Subcutaneous adipose tissue (tissue), 4 donors: Measurements from ENCODE around the gene BLNK. TPM values are rescaled to one million over a fixed set of nuclear protein-coding genes. Genes with fewer than 3 reads are reported as not detected.

Source experiments
- total RNA-seq, 4 donors: library from RNA; depleted of rRNA; stranded (reverse); fragments of >200 nt; gene quantifications; one replicate each; pipeline ENCODE4 v1.1.0, GENCODE V29; 2016
- TF ChIP-seq, protein P1 (sequence below): fragments of 450-650 bp; IDR thresholded peaks from one replicate; pipeline ENCODE4 v1.5.1; 2016; ENCODE audit warnings: low read depth, mild to moderate bottlenecking, control low read depth, antibody characterized with exemption, moderate library complexity

Gene BLNK
- total RNA-seq, 4 donors from 2014 or later = 2.1 to 12.6 (median 6.1) TPM

DNA sequence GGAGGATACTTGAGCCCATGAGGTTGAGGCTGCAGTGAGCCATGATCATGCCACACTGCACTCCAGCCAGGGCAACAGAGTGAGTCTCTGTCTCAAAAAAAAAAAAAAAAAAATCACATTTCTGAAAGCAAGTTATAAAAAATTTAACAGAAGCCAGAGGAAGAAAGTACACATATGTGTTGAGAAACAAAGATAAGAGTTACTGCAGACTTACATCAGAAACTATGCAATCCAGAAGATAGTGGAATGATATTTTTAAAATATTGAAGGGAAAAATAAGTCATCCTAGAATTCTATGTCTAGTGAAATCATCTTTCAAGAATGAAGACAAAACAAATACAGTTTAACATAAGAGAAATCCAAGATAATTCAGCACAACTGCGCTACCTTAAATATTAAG, 94.4 kb downstream of the BLNK start:
- TF ChIP-seq, protein P1, sequence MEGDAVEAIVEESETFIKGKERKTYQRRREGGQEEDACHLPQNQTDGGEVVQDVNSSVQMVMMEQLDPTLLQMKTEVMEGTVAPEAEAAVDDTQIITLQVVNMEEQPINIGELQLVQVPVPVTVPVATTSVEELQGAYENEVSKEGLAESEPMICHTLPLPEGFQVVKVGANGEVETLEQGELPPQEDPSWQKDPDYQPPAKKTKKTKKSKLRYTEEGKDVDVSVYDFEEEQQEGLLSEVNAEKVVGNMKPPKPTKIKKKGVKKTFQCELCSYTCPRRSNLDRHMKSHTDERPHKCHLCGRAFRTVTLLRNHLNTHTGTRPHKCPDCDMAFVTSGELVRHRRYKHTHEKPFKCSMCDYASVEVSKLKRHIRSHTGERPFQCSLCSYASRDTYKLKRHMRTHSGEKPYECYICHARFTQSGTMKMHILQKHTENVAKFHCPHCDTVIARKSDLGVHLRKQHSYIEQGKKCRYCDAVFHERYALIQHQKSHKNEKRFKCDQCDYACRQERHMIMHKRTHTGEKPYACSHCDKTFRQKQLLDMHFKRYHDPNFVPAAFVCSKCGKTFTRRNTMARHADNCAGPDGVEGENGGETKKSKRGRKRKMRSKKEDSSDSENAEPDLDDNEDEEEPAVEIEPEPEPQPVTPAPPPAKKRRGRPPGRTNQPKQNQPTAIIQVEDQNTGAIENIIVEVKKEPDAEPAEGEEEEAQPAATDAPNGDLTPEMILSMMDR = no peak

DNA sequence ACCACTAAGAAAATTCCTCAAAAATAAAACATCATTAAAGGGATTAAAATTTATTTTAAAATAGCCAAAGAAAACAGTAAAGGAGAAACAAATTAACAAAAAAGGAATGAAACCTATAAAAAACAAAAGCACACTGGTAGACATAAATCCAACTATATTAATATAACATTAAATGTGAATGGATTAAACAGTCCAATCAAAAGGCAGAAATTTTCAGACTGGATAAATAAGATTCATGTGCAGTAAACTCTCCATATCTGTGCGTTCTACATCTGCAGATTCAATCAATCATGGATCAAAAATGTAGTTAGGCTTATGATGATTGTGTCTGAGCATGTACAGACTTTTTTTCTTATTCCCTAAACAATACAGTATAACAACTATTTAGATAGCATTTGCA, 98.7 kb downstream of the BLNK start:
- TF ChIP-seq, protein P1 = no peak

DNA sequence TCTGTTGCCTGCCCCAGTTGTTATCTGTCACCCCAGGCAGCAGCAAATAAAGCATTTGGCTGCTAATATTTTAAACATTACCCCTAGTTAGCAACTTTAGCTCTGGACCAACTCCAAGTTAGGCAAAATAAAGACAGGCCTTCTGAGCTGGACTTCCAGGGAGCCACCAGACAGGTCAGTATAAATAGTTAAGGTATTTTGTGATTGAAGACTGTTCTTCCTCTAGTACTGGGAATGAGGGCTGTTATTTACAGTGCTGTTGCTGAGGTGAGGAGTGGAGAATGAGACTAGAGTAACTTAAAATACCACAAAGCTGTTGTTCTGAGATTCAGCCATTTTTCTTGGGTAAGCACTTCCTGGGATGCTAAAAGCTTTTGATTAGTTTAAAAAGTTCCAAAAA, 101.1 kb downstream of the BLNK start:
- TF ChIP-seq, protein P1 = no peak

DNA sequence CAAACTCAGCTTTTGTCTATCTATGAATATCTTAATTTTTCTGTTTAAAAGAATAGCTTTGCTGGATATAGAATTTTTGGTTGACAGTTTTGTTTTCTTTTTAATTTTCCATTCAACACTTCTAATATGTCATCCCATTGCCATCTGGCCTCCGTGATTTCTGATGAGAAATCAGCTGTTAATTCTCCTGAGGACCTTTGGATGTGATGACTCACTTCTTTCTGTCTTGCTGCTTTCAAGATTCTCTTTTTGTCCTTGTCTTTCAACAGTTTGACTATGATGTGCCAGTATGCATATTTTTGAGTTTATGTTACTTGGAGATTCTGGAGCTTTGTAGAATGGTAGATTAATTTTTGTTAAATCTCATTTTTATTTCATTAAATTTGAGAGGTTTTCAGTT, 102.8 kb downstream of the BLNK start:
- TF ChIP-seq, protein P1 = no peak

DNA sequence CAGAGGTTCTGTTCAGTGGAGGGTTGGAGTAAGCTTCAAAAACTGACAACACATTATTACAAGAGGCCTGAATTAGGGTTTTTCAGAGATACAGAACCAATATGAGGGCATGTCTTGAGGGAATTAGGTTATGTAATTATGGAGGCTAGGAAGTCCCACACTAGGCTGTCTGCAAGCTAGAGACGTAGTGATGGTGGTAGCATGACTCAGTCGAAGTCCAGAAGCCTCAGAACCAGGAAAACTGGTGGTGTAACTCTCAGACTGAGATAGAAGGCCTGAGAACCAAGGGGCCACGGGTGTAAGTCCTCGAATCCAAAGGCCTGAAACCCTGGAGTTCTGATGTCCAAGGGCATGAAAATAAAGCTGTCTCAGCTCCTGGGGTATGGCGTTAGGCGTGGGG, 105.6 kb downstream of the BLNK start:
- TF ChIP-seq, protein P1 = no peak

DNA sequence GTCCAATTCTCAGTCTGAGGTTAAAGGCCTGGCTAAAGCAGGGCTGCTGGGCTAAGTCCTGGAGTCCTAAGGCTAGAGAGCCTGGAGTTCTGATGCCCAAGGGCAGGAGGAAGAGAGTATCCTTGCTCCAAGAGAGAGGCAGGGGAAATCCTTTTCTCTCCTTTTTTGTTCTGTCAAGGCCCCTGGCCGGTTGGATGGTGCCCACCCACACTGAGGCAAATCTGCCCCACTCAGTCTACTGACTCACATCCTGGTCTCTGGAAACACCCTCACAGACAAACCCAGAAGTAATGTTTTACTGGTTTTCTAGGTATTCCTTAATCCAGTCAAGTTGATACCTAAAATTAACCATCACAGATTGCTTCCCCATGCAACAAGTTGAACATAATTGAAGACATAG, 118.3 kb downstream of the BLNK start:
- TF ChIP-seq, protein P1 = no peak

DNA sequence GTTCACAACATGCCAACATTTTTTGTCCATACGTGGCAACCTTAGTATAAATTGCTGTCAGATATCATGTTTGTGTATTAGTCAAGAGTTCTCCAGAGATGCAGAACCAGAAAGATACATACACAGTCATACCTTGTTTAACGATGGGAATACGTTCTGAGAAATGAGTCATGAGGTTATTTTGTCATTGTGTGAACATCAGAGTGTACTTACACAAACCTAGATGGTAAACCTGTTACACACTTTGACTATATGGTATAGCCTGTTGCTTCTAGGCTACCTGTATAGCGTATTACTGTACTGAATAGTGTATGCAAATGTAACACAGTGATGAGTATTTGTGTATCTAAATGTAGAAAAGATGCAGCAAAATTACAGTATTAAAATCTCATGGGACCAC, 118.9 kb downstream of the BLNK start:
- TF ChIP-seq, protein P1 = no peak

Other genes with a start within 250 kb of the BLNK start
- 1 to 10 TPM; 2.6 to 5.6 (median 4.8) TPM for gene CCNJ, start 228.0 kb downstream of the BLNK start, total RNA-seq
- gene ZNF518A, start 141.3 kb downstream of the BLNK start, total RNA-seq = 10 to 100 TPM; 18.9 to 24.5 (median 20.1) TPM
- not detected for gene DNTT, start 32.9 kb upstream of the BLNK start, total RNA-seq
- not detected for gene OPALIN, start 87.4 kb upstream of the BLNK start, total RNA-seq
- not detected for gene TLL2, start 242.4 kb upstream of the BLNK start, total RNA-seq